ENCODE results near the gene LCE2D. TPM values are rescaled to one million over a fixed set of nuclear protein-coding genes. Genes with fewer than 3 reads are reported as not detected.

The LCE2D gene
- total RNA-seq, 1 donor from 2014 or later, result not detected

- TF ChIP-seq CTCF (IDR thresholded peaks at IDR 0.05), result no peak
- H3K9me3 Mint-ChIP-seq (ENCODE audit: unreplicated experiment), result peaks cover 48% of the 10 kb centered on the region
- DNase-seq (ENCODE audit: extremely low spot score, unreplicated experiment), result no peak
- H3K27ac Mint-ChIP-seq (ENCODE audit: unreplicated experiment), result no peak overlapping the region
- no peaks in the 10 kb centered on the region for H3K4me1 Mint-ChIP-seq (ENCODE audit: unreplicated experiment)
- H3K27me3 Mint-ChIP-seq (ENCODE audit: unreplicated experiment), result no peaks in the 10 kb centered on the region
- H3K36me3 Mint-ChIP-seq (ENCODE audit: unreplicated experiment), result no peaks in the 10 kb centered on the region
- no peak overlapping the region for H3K4me3 Mint-ChIP-seq (ENCODE audit: unreplicated experiment)
These were observed 36.4 kb upstream of the LCE2D start for GRCh38 chr1:152626744-152627143.

GRCh38 chr1:152630596-152630995 lies 32.6 kb upstream of the LCE2D start:
- Mint-ChIP-seq H3K9me3 (ENCODE audit: unreplicated experiment) (peaks cover 57% of the 10 kb centered on the region), H3K4me1 (ENCODE audit: unreplicated experiment) (no peaks in the 10 kb centered on the region), H3K36me3 (ENCODE audit: unreplicated experiment) (no peaks in the 10 kb centered on the region), H3K27me3 (ENCODE audit: unreplicated experiment) (no peaks in the 10 kb centered on the region), H3K4me3 (ENCODE audit: unreplicated experiment) (no peak overlapping the region), H3K27ac (ENCODE audit: unreplicated experiment) (no peak overlapping the region)
- TF ChIP-seq CTCF (IDR thresholded peaks at IDR 0.05), result no peak
- no peak for DNase-seq (ENCODE audit: extremely low spot score, unreplicated experiment)

- H3K4me1 Mint-ChIP-seq (ENCODE audit: unreplicated experiment), result no peaks in the 10 kb centered on the region
- H3K27me3 Mint-ChIP-seq (ENCODE audit: unreplicated experiment), result no peaks in the 10 kb centered on the region
These were observed 22.8 kb upstream of the LCE2D start for GRCh38 chr1:152640351-152640750.

GRCh38 chr1:152643945-152644344 lies 19.2 kb upstream of the LCE2D start:
- DNase-seq (ENCODE audit: extremely low spot score, unreplicated experiment), result no peak
- Mint-ChIP-seq H3K4me1 (ENCODE audit: unreplicated experiment) (no peaks in the 10 kb centered on the region), H3K9me3 (ENCODE audit: unreplicated experiment) (peaks cover 7% of the 10 kb centered on the region), H3K27ac (ENCODE audit: unreplicated experiment) (no peak overlapping the region), H3K27me3 (ENCODE audit: unreplicated experiment) (no peaks in the 10 kb centered on the region), H3K4me3 (ENCODE audit: unreplicated experiment) (no peak overlapping the region), H3K36me3 (ENCODE audit: unreplicated experiment) (no peaks in the 10 kb centered on the region)
- TF ChIP-seq CTCF (IDR thresholded peaks at IDR 0.05), result no peak

More at GRCh38 chr1:152640351-152640750, 22.8 kb upstream of the LCE2D start:
- H3K4me3 Mint-ChIP-seq (ENCODE audit: unreplicated experiment), result no peak overlapping the region
- no peak overlapping the region for H3K27ac Mint-ChIP-seq (ENCODE audit: unreplicated experiment)
- DNase-seq (ENCODE audit: extremely low spot score, unreplicated experiment), result no peak
- peaks cover 21% of the 10 kb centered on the region for H3K9me3 Mint-ChIP-seq (ENCODE audit: unreplicated experiment)
- no peaks in the 10 kb centered on the region for H3K36me3 Mint-ChIP-seq (ENCODE audit: unreplicated experiment)
- no peak for TF ChIP-seq CTCF (IDR thresholded peaks at IDR 0.05)

- Mint-ChIP-seq H3K9me3 (ENCODE audit: unreplicated experiment) (peaks cover 7% of the 10 kb centered on the region), H3K4me3 (ENCODE audit: unreplicated experiment) (no peak overlapping the region), H3K27ac (ENCODE audit: unreplicated experiment) (no peak overlapping the region), H3K27me3 (ENCODE audit: unreplicated experiment) (no peaks in the 10 kb centered on the region), H3K4me1 (ENCODE audit: unreplicated experiment) (no peaks in the 10 kb centered on the region), H3K36me3 (ENCODE audit: unreplicated experiment) (no peaks in the 10 kb centered on the region)
- TF ChIP-seq CTCF (IDR thresholded peaks at IDR 0.05), result no peak
- DNase-seq (ENCODE audit: extremely low spot score, unreplicated experiment), result no peak
These were observed 18.0 kb upstream of the LCE2D start for GRCh38 chr1:152645146-152645545.

Measured in osteocyte (in vitro differentiated cells).